H7 (cell line): ENCODE results near the gene HOMER1. TPM values are rescaled to one million over a fixed set of nuclear protein-coding genes. Genes with fewer than 3 reads are reported as not detected.

Experiments
- DNase-seq: peaks from one replicate; pipeline ENCODE4 v3.0.0; 2012
- H3K27me3 ChIP-seq: 2 replicates; pipeline ENCODE4 v1.6.0; 2011; ENCODE audit warnings: mild to moderate bottlenecking, low read length; ENCODE audit not compliant: control insufficient read depth, insufficient read depth
- H3K36me3 ChIP-seq: replicated peaks from 2 replicates; pipeline ENCODE4 v1.5.1; 2011; ENCODE audit warnings: low read length; ENCODE audit not compliant: control insufficient read depth, insufficient read depth
- H3K4me3 ChIP-seq: 2 replicates; pipeline ENCODE4 v1.5.1; 2011; ENCODE audit warnings: low read depth, mild to moderate bottlenecking, control low read depth, low read length, moderate library complexity; ENCODE audit not compliant: insufficient read depth
- total RNA-seq: library from RNA; depleted of rRNA; stranded (reverse); fragments of >200 nt; shearing (Covaris generic); gene quantifications from 2 replicates; pipeline ENCODE4 v1.2.3, GENCODE V29; 2014

The HOMER1 gene
- total RNA-seq, 1 experiment from 2014 or later, result 25.3 TPM

DNA sequence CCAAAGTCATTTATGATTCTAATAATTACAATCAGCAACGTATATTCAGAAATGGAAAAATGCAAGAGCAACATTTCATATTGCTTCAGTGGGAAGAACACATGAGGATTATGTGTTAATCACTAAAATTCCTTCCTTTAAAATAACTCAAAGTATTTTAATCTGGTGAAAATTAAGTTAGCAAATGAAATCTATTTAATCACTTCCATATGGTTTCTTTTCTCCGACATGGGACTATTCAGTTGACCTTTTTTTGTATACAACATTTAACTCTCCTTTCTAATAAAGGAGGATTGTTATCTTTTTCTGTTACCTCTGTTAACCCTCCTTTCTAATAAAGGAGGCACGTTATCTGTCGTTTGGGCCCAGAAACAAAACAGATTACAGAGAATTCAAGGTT, 59.9 kb downstream of the HOMER1 start:
- H3K27me3 ChIP-seq, result no peaks in the 10 kb centered on the region
- peaks cover 1% of the 10 kb centered on the region; the same call in 1 of the 2 replicates for H3K36me3 ChIP-seq
- no peak for DNase-seq
- no peak overlapping the region for H3K4me3 ChIP-seq

DNA sequence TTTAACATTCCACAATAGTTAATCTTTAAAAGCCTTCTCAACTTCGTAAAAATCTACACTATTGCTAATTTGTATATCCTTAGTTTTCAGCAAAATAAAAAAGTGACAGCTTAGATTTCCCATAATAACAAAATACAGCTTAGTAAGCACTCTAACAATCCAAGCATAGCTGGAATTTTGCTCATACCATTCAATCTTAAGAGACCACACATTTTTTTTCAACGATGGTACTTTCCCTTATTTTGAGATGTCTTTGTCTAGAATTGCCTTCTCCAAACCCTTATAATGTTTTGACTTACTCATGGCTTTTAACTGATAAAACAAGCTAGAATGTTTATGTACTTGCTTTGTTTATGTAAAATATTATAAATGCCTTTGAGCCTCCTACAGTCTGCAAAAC, 65.6 kb downstream of the HOMER1 start:
- H3K36me3 ChIP-seq, result peaks cover 1% of the 10 kb centered on the region; the same call in 1 of the 2 replicates
- no peak overlapping the region for H3K4me3 ChIP-seq
- DNase-seq, result no peak
- no peaks in the 10 kb centered on the region for H3K27me3 ChIP-seq

DNA sequence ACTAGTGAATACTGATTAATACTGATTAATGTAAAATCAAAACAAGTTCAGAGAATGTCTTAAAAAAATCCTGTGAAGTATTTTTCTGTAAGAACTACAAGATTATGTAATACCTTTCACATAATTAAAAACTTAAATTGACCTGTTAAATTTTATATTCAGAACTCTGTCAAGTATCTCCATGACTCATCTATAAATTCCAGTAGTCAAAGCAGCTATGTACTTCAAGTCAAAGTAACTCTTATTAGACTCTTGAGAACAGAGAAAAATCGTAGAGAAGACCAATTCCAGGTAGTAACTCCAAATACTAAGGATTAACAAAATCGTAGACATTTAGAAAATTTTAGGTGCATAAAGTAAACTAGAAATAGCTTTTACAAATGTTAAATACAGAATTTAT, 77.1 kb downstream of the HOMER1 start:
- H3K36me3 ChIP-seq, result peaks cover 2% of the 10 kb centered on the region
- H3K27me3 ChIP-seq, result no peaks in the 10 kb centered on the region
- H3K4me3 ChIP-seq, result no peak overlapping the region
- DNase-seq, result no peak

DNA sequence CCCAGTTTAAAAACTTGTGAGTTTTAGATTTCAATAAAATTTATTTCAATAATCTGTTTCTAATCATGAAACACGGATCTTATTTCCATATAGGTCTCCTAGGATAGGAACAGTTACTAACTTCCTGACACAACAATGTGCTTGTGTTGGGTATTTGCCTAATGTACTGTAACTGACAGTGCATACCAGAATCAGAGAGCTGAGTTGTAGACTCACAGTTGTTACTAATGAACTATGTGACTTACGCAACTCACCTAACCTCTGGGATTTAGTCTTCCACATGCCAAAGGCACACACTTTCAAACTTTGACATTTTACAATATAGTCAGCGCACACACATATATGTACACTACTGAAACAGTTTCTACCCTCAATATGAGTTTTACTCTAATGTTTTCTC, 77.7 kb downstream of the HOMER1 start:
- no peak for DNase-seq
- H3K27me3 ChIP-seq, result no peaks in the 10 kb centered on the region
- no peak overlapping the region for H3K4me3 ChIP-seq
- H3K36me3 ChIP-seq, result peaks cover 2% of the 10 kb centered on the region

DNA sequence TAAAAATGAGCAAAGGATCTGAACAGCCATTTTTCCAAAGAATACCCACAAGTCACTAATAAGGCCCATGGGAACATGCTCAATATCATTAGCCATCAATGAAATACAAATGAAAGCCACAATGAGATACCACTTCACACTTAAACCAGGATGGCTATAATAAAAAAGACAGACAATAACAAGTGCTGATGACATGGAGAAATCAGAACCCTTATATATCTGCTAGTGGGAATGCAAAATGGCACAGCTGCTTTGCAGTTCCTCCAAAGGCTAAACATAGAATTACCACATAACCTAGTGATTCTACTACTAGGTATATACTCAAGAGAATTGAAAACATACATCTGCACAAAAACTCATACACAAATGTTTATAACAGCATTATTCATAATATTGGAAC, 83.7 kb downstream of the HOMER1 start:
- Histone ChIP-seq H3K36me3 (no peaks in the 10 kb centered on the region), H3K27me3 (no peaks in the 10 kb centered on the region)

DNA sequence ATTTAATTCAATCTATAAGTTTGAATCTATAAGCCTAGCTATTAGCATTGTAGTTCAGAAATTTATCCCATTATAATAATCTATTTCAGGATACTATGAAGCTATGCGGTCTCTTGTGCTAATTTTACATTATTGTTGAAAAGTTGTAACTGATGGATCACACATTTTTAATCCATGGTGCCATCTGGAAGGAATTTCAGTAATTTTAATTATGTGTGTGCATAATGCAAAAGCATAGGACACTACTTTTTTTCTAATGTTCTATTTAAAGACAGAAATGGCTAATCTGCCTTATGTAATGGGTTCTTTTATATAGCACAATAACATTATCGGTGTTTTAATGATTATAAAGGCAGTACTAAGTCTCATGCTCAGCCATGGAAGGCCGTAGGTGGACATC, 90.6 kb downstream of the HOMER1 start:
- H3K27me3 ChIP-seq, result no peaks in the 10 kb centered on the region
- H3K4me3 ChIP-seq, result no peak overlapping the region
- DNase-seq, result no peak
- no peaks in the 10 kb centered on the region for H3K36me3 ChIP-seq

More for the DNA sequence above, 83.7 kb downstream of the HOMER1 start:
- no peak overlapping the region for H3K4me3 ChIP-seq
- DNase-seq, result no peak

DNA sequence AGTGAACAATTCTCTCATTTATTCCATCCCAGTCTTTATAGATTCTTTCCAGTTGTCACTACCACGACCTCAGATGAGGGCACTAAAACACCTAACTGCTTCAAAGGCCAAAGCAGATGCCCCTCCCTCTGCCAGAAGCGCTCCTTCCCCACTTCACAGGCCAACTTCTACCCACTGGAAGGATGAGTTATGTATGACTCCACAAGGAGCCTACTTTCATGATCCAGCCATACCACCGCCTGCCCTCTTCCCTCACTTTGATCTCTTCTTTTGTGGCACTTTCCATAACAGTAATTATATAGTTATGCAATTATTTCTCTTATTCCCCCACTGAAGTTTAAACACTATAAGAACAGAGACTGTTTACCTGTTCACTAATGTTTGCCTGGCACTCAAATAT, 93.7 kb downstream of the HOMER1 start:
- no peak for DNase-seq
- H3K27me3 ChIP-seq, result no peaks in the 10 kb centered on the region
- no peaks in the 10 kb centered on the region for H3K36me3 ChIP-seq
- no peak overlapping the region for H3K4me3 ChIP-seq

DNA sequence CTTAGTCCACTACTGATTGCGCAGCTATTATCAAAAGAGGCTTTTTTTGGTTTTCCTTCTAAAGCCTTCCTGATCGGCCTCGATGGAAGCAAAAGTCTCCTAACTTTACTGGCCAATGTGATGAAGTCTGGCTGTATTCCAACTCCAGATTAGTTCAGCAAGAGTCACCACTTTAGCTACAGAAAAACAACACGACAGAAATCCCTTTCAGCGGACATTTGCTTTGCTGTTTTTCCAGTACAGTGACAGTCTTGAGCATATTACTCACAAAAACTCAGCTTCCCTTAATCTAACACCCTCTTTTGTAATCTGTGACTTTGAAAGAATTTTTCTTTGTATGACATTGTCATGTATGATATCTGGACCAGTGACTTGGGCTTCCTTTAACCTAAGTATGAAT, 95.7 kb downstream of the HOMER1 start:
- Histone ChIP-seq H3K4me3 (no peak overlapping the region), H3K27me3 (no peaks in the 10 kb centered on the region), H3K36me3 (no peaks in the 10 kb centered on the region)
- DNase-seq, result no peak

DNA sequence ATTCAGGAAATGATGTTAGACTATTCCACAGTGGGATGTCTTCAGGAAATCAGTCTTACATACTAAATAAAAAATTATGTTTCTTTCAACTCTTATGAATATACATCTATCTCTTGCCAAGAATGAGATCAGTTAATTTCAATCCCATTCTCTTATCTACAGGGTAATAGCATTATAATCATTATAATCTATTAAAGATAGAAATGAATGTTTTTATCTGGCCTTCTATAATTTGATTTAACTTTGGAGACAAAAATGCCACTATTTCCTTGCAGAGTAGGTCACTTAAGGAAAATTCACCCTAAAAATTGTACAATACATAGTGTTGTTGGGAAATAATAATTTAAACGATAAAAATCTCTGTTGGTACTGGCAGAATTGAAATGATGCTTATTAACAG, 96.4 kb downstream of the HOMER1 start:
- no peaks in the 10 kb centered on the region for H3K36me3 ChIP-seq
- no peak overlapping the region for H3K4me3 ChIP-seq
- H3K27me3 ChIP-seq, result no peaks in the 10 kb centered on the region
- no peak for DNase-seq

DNA sequence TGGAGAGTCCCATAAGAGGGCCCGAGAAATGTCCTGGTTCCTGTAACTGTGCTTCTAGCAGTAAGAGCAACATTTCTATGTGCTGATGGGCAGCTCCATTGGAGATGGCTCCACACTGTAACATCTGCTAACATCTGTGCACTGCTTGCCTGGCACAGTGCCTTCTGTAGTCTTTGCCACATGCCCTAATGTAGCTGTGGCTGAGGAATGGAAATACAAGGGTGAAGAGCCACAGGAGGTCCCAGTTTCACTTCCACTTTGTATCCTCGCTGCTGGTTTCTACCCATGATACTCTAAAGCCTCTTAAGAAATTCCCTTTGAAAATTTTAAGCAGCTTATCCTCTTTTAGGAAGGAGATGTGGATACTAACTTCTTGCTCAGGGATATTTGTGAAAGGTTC, 97.4 kb downstream of the HOMER1 start:
- no peak for DNase-seq
- H3K27me3 ChIP-seq, result no peaks in the 10 kb centered on the region
- H3K4me3 ChIP-seq, result no peak overlapping the region
- no peaks in the 10 kb centered on the region for H3K36me3 ChIP-seq

DNA sequence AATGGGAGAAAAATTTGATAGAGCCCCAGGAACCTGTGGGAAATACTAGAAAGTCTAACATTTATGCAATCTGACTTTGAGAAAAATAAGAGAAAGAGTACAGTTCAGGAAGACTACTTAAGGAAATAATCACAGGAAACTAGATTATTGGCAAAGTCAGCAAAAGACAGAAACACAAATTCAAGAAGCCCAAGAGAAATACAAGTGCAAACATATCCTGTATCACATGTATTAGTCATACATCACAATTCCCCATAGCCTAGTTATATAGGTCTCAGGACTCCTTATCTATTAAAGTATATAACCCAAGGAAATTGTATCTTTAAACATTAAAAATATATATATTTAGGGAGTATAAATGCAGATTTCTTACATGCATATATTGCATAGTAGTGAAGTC, 100.8 kb downstream of the HOMER1 start:
- DNase-seq, result no peak
- Histone ChIP-seq H3K4me3 (no peak overlapping the region), H3K27me3 (no peaks in the 10 kb centered on the region), H3K36me3 (peaks cover 1% of the 10 kb centered on the region)

DNA sequence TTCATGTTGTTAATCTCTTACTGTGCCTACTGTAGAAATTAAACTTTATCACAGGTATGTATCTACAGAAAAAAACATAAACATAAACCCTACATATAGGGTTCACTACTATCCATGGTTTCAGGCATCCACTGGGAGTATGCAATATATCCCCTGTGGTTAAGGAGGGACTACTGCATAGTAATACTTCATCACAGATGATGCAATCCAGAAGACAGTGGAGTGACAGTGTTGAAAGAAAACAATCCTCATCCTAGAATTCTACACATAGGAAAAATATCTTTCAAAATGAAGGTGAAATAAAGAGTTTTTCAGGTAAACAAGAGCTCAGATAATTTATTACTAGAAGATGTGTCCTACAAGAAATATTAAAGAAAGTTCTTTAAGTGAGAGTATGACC, 105.9 kb downstream of the HOMER1 start:
- Histone ChIP-seq H3K4me3 (no peak overlapping the region), H3K27me3 (no peaks in the 10 kb centered on the region), H3K36me3 (peaks cover 1% of the 10 kb centered on the region)
- no peak for DNase-seq

DNA sequence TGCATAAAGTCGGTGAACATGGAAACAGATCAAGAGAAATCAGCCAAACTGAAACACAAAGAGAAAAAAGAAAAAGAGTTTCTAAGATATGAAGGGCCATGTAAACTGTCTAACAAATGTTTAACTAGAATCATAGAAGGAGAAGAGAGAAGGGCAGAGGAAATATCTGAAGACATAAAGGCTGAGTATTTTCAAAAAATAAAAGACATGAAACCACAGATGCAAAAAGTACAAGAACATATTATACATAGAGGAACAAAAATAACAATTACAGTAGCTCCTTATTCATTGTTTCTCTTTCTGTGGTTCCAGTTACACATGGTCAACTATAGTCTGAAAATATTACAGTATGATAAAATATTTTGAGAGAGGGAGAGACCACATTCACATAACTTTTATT, 106.3 kb downstream of the HOMER1 start:
- no peak for DNase-seq
- Histone ChIP-seq H3K36me3 (peaks cover 1% of the 10 kb centered on the region), H3K4me3 (no peak overlapping the region)

DNA sequence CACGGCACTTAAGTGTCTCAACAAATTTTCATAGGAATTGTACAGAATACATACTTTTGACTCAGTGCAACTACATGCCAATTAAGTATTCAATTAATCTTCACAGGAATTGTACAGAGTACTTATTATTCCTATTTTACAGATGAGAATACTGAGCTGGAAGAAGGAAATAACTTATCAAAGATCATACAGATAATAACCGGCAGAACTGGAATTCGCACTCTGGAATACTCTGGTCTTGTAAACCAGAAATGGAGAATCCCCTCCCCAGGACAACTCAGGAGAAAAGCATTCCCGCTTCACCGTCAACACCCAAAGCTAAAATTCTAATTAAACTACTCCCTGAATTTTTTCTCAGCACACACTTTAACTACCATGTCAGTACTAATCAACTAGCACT, 112.7 kb downstream of the HOMER1 start:
- Histone ChIP-seq H3K4me3 (no peak overlapping the region), H3K36me3 (no peaks in the 10 kb centered on the region), H3K27me3 (no peaks in the 10 kb centered on the region)
- DNase-seq, result no peak

More for the DNA sequence above, 106.3 kb downstream of the HOMER1 start:
- H3K27me3 ChIP-seq, result no peaks in the 10 kb centered on the region

DNA sequence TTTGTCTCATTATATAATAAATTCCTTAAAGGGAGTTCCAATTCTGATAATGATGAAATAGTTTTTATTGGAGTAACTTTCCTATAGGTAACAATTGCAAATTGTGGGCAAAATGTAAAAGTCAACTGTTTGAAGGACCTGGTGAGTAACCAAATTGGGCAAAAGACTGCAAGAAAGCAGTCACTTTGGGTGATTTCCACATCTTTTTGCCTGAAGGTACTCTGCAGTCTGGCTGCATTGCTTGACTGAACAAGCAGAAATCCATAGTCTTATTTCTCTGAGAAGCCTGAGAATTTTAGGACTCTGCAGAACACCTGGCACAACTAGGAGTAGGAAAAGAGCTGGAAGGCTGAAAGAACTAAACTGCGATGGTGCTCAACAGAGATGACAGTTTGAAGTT, 114.9 kb downstream of the HOMER1 start:
- Histone ChIP-seq H3K27me3 (no peaks in the 10 kb centered on the region), H3K36me3 (no peaks in the 10 kb centered on the region), H3K4me3 (no peak overlapping the region)
- no peak for DNase-seq

DNA sequence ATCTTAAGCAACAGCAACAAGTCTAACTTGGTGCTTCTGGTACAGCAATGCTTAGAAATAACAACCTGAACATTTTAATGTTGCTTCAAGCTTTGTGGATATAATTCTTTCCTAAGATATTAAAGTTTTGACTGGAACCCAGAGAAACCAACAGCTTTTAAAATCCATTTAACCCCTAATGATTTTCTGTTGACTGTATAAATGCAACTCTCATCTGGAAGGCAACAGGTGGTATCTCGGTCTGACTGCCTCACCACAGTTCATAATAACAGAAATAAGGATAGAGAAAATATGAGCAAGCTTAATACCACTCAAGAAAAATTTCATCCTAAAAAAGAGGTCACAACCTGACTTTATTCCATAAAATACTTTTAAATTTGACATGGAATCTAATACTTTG, 116.9 kb downstream of the HOMER1 start:
- H3K36me3 ChIP-seq, result no peaks in the 10 kb centered on the region
- H3K27me3 ChIP-seq, result no peaks in the 10 kb centered on the region
- H3K4me3 ChIP-seq, result no peak overlapping the region
- DNase-seq, result no peak
